Cardiac fibroblast (primary cell): Measurements from ENCODE around the gene NPC1.

Experiments used
- DNase-seq, 2 donors: peaks; one replicate each; pipeline versions ENCODE4 v3.0.0 to v3.0.0-alpha.2; 2010; ENCODE audit warnings: low read depth in 2 of 2
- H3K4me3 ChIP-seq, 2 donors: replicated peaks in 1 of 2; 1 replicate in 1 of 2; 2 replicates in 1 of 2; pipeline ENCODE4 v1.5.1; 2011; ENCODE audit warnings: low read depth in 2 of 2, low read length in 2 of 2, mild to moderate bottlenecking in 2 of 2, moderate library complexity in 1 of 2
- CTCF ChIP-seq: IDR thresholded peaks from one replicate; pipeline ENCODE4 v1.5.1; 2011; ENCODE audit warnings: low read depth, mild to moderate bottlenecking, low read length, inconsistent platforms

Gene NPC1

DNA sequence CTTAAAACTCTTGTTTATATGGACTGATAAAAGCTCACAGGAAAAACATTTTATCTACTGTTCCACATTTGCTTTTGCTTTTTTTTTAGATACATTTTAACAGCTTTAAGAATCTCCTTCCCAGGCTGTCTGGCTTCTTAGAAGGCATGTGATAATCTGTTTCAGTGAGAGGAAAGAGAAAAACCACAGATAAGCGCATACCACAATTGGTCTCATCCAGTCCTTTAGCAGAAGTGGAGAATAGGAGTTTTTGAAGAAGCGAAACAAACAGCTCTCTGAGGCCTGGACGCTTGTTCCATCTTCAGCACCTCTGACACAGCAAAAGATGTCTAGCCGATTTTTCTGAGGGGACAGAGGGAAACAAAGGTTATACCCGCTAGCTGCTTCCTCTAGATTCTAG, 45.4 kb downstream of the NPC1 start:
- DNase-seq = peak in 1 of 2 donors; percentile 75
- no peak for TF ChIP-seq CTCF
- H3K4me3 ChIP-seq = no peak overlapping the region

DNA sequence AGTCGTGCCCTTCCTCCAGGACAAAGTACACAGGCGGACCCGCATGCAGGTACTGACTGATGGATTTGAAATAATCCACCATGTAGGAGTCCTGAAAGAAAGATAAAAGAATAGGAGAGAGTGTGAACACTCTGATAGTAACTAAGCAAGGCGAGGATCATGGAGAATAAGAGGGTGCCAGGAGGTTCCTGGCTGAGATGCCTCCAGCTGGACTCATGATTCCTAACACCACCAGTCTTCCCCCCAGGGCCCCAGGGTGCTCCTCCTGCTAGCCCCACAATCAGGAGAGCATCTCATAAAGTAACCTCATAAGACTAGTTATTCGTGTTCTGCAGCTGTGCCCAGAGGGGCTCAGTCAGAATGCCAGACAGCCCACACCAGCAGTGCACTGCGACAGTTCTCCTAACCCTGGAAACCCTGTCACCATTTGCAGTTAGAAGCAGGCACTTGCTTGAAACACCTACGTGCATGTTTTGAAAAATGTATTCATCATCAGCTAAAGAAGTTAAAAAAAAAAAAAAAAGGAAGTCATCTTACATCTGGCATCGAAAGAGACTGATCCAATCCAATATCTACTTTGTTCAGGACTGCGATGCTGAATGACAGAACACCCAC, 46.3 kb downstream of the NPC1 start:
- no peak overlapping the region for H3K4me3 ChIP-seq
- DNase-seq = no peak
- TF ChIP-seq CTCF = no peak

- TF ChIP-seq CTCF = no peak
- H3K4me3 ChIP-seq = no peak overlapping the region
- DNase-seq = no peak
Measured at GRCh38 chr18:23539296-23539695, 47.0 kb downstream of the NPC1 start.

- H3K4me3 ChIP-seq = no peak overlapping the region
- peak in 1 of 2 donors; percentile 14 for DNase-seq
- no peak for TF ChIP-seq CTCF
Measured at GRCh38 chr18:23538870-23539269, 47.4 kb downstream of the NPC1 start.

DNA sequence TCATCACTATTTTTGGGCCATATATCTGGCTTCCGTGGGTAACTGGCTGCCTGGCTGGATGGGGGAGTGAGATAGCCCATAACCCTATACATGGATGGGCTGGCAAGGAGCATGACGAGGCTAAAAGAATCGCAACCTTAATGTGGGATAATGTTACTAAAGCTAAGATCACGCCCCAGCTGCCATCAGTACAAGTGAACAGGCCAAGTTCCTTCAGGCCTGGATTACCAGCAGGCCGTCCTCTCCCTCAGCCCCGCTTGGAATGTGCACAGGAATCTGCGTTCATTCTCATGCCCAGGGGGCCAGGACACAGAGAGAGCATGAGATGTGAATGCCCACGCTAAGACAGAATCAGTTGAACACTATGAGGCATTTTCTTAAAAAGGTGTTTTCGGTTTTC, 48.3 kb downstream of the NPC1 start:
- no peak for TF ChIP-seq CTCF
- no peak overlapping the region for H3K4me3 ChIP-seq
- no peak for DNase-seq

DNA sequence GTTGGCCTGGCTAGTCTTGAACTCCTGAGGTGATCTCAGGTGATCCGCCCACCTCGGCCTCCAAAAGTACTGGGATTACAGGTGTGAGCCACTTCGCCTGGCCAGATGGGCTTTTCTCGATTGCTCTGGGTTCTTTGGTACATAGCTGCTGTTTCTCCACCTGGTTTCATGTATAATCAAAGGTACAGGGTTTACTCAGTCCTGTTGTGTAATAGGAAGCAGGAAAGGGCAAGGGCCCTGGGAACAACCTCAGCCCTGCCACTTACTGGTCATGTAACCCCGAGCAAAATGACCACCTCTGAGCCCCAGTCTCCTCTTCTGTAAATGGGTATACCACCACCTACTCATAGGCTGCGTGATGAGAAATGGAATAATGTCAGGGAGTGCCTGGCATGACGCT, 49.0 kb downstream of the NPC1 start:
- no peak overlapping the region for H3K4me3 ChIP-seq
- no peak for DNase-seq
- TF ChIP-seq CTCF = no peak

DNA sequence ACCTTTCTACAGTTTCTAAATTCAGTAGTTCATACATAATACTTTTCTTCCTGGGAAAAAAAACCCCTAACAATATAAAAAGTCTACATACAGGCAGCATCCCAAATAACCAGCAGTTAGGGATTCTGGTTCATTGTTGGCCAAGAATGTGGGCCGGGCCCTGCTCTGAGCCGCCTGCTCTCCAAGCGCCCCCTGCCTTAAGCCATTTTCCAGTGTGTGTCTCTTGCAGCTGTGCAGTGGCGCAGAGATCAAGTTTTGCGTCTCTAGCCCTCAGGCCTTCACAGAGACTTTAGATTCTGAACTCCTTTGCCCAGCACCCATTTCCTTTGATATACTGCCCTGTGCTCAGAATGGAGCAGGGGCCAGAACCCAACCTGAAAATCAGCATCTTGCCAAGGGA, 50.1 kb downstream of the NPC1 start:
- no peak for TF ChIP-seq CTCF
- DNase-seq = no peak

More for the DNA sequence above, 50.1 kb downstream of the NPC1 start:
- H3K4me3 ChIP-seq = no peak overlapping the region
